Hematopoietic multipotent progenitor cell (in vitro differentiated cells): ENCODE results near the gene BCAR3. TPM values are rescaled to one million over a fixed set of nuclear protein-coding genes. Genes with fewer than 3 reads are reported as not detected.
A peak's percentile ranks its signal among the peaks of the same experiment; 100 is the strongest.

Experiments
- DNase-seq, 3 donors: peaks; one replicate each; pipeline ENCODE4 v3.0.0-alpha.2; 2011 to 2015; ENCODE audit warnings: low read depth in 2 of 3, low spot score in 2 of 3
- total RNA-seq: library from RNA; depleted of rRNA; stranded (reverse); fragments of >200 nt; gene quantifications from one replicate; pipeline ENCODE4 v1.2.3, GENCODE V29; 2012

Gene BCAR3
- total RNA-seq, 1 donor = 1.1 TPM

- DNase-seq = no peak
Observed at GRCh38 chr1:93648656-93649055, 33.0 kb downstream of the BCAR3 start.

GRCh38 chr1:93641527-93641926, 40.1 kb downstream of the BCAR3 start:
- no peak for DNase-seq

GRCh38 chr1:93640656-93641440, 40.8 kb downstream of the BCAR3 start:
- DNase-seq = no peak

- DNase-seq = no peak
Observed at GRCh38 chr1:93638981-93639380, 42.7 kb downstream of the BCAR3 start.

- DNase-seq = no peak
Observed at GRCh38 chr1:93638307-93638847, 43.3 kb downstream of the BCAR3 start.

- DNase-seq = no peak
Observed at GRCh38 chr1:93636712-93637111, 44.9 kb downstream of the BCAR3 start.

GRCh38 chr1:93635614-93636543, 45.8 kb downstream of the BCAR3 start:
- no peak for DNase-seq

GRCh38 chr1:93633313-93633712, 48.3 kb downstream of the BCAR3 start:
- DNase-seq = no peak

- DNase-seq = peak in 2 of 3 donors; percentile 21 to 57
Observed at GRCh38 chr1:93631626-93632365, 49.8 kb downstream of the BCAR3 start.

- no peak for DNase-seq
Observed at GRCh38 chr1:93630168-93630567, 51.5 kb downstream of the BCAR3 start.

- peak; percentile 37 to 86 (median 59) for DNase-seq
Observed at GRCh38 chr1:93629101-93630059, 52.3 kb downstream of the BCAR3 start.

GRCh38 chr1:93628681-93629080, 53.0 kb downstream of the BCAR3 start:
- DNase-seq = no peak

- no peak for DNase-seq
Observed at GRCh38 chr1:93625582-93626327, 55.9 kb downstream of the BCAR3 start.

GRCh38 chr1:93623875-93624274, 57.8 kb downstream of the BCAR3 start:
- no peak for DNase-seq

- no peak for DNase-seq
Observed at GRCh38 chr1:93623436-93623835, 58.2 kb downstream of the BCAR3 start.

GRCh38 chr1:93621246-93621645, 60.4 kb downstream of the BCAR3 start:
- DNase-seq = no peak

- no peak for DNase-seq
Observed at GRCh38 chr1:93620841-93621210, 60.8 kb downstream of the BCAR3 start.

- no peak for DNase-seq
Observed at GRCh38 chr1:93620172-93620840, 61.3 kb downstream of the BCAR3 start.
